ENCODE measurements around the gene IPO7.

IPO7 gene

DNA sequence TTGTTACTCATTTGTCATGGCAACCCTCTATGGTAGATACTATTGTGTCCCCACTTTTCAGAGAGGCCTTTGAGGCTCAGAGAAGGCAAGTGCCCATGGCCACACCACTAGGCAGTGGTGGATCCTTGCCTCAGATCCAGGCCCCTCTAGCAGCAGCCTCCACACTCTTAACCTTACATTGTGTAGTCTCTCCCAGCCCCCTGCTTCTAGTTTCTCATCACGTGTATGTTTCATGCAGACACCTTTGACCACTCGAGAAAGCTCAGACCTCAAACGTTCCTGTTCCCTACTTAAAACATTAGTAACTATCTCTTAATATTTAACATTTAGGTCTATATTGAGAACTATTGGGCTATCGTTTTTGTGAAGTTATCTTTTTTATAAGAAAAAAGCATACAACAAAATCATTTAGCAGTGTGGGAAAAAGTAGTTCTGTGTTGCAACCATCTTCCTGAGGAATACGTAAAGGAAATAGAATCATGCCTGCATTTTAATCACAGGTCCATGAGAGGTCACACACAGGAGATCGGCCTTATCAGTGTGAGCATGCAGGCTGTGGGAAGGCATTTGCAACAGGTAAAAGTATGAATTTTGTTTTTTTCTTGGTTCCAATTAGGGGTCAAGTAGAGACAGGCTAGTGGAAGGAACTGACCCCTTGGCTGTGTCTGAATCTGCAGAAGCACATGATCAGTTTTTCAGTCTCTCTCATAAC, 111.5 kb downstream of the IPO7 start:
- DNase-seq, result no peak

Data from NCI-H524 treated with DMSO at 0.1 percent for 48 hours (cell line).